SH-SY5Y (cell line): ENCODE data around the gene MESP2.

Source experiments
- GATA2 ChIP-seq: IDR thresholded peaks from 2 replicates; pipeline ENCODE4 v1.6.1; 2011; ENCODE audit warnings: mild to moderate bottlenecking, low read depth, low read length
- GATA3 ChIP-seq: IDR thresholded peaks from 2 replicates; pipeline ENCODE4 v1.6.1; 2011; ENCODE audit warnings: low read depth, mild to moderate bottlenecking, low read length, moderate library complexity

MESP2 gene

GRCh38 chr15:89781891-89782618 is 5.9 kb downstream of the MESP2 start:
- TF ChIP-seq GATA3 (no peak), GATA2 (no peak)

GRCh38 chr15:89783111-89783860 is 7.2 kb downstream of the MESP2 start:
- no peak for TF ChIP-seq GATA2
- TF ChIP-seq GATA3, result no peak

GRCh38 chr15:89783861-89784685 is 7.9 kb downstream of the MESP2 start:
- no peak for TF ChIP-seq GATA2
- no peak for TF ChIP-seq GATA3

DNA sequence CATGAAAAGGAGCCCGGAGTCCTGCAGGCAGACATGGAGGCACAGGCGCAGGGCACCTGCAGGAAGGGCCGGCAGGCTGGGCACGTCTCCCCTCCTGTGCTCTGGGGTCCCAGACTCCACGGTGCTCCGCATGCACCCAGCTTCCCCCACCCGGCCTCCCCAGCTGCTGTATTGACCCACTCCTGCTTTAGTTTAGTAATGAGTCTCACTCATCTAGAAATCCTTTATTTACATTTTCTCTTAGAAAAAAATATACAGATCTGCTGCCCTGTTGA is 8.5 kb downstream of the MESP2 start:
- TF ChIP-seq GATA2 (no peak), GATA3 (no peak)

GRCh38 chr15:89785064-89785773 is 9.1 kb downstream of the MESP2 start:
- TF ChIP-seq GATA2 (no peak), GATA3 (no peak)

GRCh38 chr15:89785774-89786140 is 9.6 kb downstream of the MESP2 start:
- TF ChIP-seq GATA2 (no peak), GATA3 (no peak)

DNA sequence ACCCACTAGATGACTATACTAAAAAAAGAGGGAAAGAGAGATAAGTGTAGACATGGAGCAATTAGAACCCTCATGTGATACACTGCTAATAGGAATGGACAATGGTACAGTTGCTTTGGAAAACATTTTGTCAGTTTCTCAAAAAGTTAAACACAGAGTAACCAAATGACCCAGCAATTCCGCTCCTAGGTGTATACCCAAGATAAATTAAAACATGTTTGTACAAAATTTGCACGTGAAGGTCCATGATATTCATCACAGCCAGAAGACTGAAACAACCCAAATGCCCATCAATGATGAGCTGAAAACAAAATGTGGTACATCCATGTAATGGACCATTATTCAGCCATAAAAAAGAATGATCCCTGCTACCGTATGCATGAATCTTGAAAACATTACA is 11.8 kb downstream of the MESP2 start:
- TF ChIP-seq GATA2, result no peak
- TF ChIP-seq GATA3, result no peak

GRCh38 chr15:89790206-89790605 is 14.1 kb downstream of the MESP2 start:
- TF ChIP-seq GATA2 (no peak), GATA3 (no peak)

DNA sequence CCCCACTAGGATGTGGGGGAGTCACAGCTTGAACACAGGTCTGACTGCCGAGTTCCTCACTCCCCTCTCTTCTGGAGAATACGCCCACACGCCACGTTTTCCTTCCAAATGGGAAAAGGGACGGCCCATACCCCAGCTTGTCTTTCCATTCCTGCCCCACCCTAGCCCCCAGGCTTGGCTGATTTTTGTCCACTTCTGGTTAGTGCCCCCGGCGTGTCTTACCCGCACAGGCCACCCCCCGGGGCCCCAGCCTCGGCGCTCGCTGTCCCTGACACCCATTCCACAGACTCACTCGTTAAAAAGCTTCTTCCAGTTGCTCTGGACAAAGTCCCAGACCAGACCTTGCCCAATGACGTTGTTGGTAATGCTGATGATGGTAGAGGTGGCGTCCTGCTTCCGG is 14.5 kb downstream of the MESP2 start:
- TF ChIP-seq GATA2 (no peak), GATA3 (no peak)

DNA sequence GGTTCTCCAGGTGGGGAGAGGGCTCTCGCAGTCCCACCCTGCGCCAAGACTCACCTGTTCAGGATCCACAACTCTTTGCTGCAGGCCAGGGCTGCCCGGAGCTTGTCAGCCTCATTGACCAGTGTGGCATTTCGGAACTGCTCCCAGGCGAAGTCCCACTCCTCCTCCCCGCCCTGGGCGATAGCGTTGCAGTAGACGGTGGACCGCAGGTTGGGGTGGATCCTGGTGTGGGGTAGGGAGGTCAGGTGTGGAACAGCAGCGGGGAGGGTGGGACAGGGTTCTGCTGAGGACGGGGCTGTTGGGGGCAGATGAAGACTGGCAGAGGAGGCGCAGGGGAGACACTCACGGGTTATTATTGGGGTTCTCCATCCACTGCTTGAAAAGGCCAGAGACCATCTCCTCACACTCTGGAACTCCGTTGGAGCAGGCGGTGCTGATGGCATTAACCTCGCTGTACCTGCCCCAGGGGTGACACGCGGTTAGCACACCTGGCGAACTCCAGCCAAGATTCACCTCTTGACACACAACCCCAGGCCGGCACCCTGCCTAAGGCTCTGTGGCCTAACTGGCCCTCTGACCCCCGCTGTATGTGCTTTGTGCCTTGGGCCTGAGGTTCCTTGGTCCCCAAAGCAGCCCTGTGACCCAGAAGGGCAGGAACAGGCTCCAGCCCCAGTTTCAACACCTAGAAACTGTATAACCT is 16.1 kb downstream of the MESP2 start:
- TF ChIP-seq GATA2, result no peak
- no peak for TF ChIP-seq GATA3

GRCh38 chr15:89794627-89795241 is 18.6 kb downstream of the MESP2 start:
- TF ChIP-seq GATA2 (no peak), GATA3 (no peak)

GRCh38 chr15:89795996-89796395 is 19.9 kb downstream of the MESP2 start:
- TF ChIP-seq GATA2 (no peak), GATA3 (no peak)

DNA sequence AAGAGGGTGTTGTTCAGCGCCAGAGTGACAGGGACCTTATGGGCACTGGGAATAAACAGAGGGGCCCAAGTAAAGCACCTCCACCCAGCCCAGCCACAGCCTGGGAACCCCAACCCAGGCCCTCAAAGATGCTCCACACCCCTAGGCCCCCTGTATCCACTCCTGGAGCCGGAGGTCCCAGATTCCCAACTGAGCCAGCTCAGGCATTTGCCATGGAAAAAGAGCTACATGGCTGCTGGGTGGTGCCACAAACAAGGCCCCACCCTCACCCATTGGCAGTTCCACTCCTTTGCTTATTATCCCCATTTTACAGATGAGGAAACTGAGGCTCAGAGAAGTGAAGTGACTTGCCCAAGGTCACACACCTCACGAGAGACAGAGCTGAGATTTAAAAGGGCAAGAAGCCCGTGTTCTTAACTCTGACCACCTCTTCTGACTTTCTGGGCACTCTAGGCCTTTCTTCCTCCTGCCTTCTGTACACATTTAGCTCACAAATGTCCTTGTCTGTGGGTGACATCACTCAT is 21.6 kb downstream of the MESP2 start:
- TF ChIP-seq GATA3 (no peak), GATA2 (no peak)
